Measurements from ENCODE around the gene LEF1.
A peak's percentile ranks its signal among the peaks of the same experiment; 100 is the strongest.

LEF1 gene

DNA sequence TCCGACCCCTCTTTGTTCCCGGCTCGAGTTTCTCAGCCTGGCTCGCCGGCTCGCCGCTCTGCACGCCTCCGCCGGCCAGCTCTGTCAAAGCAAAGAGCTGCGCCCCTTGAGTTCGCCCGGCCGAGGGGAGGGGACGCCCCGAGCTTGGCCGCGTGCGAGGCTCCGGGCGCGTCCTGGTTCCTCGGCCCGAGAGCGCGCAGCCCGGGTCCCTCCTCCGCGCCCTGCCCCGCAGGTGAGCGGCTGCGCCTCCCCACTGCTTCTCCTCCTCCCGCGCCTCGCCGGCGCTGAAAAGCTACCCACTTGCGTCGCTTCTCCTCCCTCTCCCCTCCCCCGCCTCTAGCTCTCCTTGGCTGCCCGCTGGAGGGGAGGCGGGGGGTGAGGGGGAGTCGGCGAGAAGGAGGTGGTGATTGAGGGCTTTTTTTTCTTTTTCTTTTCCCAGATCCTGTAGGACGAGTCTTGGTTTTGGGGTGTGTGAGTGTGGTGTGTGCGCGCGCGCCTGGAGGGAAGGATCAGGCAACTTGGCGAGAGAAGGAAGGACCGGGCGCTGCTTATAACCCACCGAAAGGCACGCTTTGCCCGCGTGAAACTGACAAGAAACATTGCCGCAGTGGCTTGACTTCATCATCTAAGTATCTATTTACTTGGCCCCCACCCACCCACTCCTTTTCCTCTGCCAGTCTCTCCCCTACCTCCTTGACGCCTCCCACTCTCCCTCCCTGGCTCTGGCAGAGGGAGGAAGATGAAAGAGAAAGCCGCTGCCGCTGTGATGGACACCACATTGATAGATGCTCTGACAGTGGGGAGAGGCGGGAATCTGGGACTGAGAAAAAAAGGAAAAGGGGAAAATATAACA is at the start of gene LEF1:
Gene LEF1, minus strand, starts transcription at position 262 of the 853 bp plus-strand sequence. CDS start 1,165 bp downstream, outside the sequence.
- DNase-seq (ENCODE audit: low read depth), result no peak

DNA sequence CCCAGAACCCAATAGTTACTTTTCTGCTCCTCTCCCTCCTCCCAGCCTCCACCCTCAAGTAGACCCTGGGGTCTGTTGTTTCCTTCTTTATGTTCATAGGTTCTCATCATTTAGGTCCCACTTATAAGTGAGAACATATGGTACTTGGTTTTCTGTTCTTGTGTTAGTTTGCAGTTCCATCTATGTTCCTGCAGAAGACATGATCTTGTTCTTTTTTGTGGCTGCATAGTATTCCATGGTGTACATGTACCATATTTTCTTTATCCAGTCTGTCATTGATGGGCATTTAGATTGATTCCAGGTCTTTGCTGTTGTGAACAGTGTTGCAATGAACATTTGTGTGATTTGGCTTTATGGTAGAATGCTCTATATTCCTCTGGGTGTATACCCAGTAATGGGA is 47.8 kb upstream of the LEF1 start:
- no peak for DNase-seq (ENCODE audit: low read depth)

DNA sequence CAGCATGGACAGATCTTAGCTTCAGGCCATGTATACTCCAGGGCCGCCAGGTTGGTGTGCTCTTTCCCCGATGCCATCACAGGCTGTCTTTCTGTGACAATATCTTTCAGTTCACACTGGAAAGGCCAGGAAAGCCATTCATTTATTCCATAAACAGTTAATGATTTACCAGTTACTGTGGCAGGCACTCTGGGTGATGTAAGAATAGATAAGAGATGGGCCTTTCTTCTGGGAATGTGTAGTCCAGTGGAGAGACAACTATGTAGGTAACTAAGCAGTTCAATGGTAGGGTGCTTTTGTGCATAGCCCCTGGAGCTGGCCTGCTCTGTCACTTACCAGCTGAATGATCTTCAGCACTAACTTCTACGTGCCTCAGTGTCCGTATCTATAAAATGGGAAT is 46.3 kb upstream of the LEF1 start:
- no peak for DNase-seq (ENCODE audit: low read depth)

- DNase-seq (ENCODE audit: low read depth), result no peak
Measured at GRCh38 chr4:108213723-108214122, 45.0 kb upstream of the LEF1 start.

DNA sequence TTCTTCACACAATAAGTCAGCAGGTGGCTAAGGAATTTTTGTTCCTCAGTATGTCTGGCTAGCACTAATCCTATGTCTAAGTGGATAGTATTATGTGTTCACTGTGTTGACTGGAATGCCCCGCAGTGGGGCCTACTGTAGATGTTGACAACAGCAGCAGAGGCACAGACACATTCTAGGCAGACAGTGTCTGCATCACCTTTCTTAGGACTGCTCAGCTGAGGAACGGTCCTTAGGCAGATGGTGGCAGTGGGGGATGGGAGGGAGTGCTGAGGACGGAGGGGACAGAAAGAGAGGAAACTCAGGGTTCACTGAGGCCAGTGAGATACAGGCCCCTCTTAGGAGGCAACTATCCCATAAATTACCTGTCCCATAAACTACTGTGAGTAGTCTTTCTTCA is 44.6 kb upstream of the LEF1 start:
- DNase-seq (ENCODE audit: low read depth), result no peak

GRCh38 chr4:108210989-108211835 is 42.5 kb upstream of the LEF1 start:
- peak; percentile 29 for DNase-seq (ENCODE audit: low read depth)

- no peak for DNase-seq (ENCODE audit: low read depth)
Measured at GRCh38 chr4:108209489-108209888, 40.8 kb upstream of the LEF1 start.

- no peak for DNase-seq (ENCODE audit: low read depth)
Measured at GRCh38 chr4:108205859-108206258, 37.1 kb upstream of the LEF1 start.

- DNase-seq (ENCODE audit: low read depth), result no peak
Measured at GRCh38 chr4:108204518-108204917, 35.8 kb upstream of the LEF1 start.

DNA sequence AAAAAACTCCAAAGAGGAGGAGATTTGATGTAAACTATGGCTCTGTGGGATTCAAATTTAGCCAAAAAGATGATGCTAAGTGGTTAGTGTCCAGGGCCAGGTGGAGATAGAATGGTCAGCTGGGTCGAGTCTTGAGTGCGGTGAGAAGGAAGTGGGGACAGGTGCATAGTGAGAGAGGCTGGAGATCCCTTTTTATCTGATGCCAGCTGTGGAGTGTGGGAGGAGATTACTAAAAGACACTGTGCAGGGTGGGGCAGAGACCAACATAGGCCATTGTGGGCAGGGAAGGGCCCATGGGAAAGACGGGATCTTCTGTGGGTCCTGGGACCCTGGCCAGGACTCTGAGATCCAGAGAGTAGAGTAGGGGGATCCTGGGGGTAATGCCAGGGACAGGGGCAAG is 34.6 kb upstream of the LEF1 start:
- DNase-seq (ENCODE audit: low read depth), result no peak

DNA sequence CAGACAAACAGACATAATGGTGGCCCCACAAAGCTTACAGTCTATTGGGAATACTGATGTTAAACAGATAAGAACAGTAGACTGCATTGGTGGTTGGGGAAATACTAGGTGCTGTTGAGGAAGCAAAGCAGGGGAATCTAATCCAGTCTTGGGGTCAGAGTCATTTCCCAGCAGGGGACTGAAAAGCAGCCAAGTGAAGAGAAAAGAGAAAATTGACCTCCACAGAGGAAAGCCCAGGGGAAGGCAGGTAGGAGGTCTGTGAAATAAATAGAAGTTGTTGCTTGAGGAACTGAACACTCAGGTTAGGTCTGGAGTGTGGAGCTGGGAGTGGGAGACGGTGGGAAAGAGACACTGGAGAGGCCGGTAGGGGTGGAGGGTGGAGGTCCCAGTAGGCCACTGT is 33.0 kb upstream of the LEF1 start:
- no peak for DNase-seq (ENCODE audit: low read depth)

DNA sequence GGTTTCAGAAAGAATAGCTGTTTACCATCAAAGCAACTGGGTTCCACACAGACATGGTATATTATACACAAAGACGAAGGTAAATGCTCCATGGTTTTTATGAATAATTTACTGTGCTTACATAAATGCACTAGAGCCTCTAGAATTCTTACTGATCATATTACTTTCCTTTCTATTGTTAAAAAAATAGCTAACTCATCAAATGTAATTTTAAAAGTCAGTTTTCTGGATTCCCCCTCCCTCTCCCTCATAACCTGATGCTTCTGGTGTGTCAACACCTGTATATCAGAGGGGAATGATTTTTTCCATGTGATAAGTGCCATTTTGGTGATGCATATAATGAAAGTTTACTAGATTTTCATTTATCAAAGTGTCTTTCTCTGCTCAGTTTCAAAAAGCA is 31.1 kb upstream of the LEF1 start:
- DNase-seq (ENCODE audit: low read depth), result no peak

GRCh38 chr4:108193886-108194672 is 25.3 kb upstream of the LEF1 start:
- no peak for DNase-seq (ENCODE audit: low read depth)

- no peak for DNase-seq (ENCODE audit: low read depth)
Measured at GRCh38 chr4:108192935-108193334, 24.2 kb upstream of the LEF1 start.

DNA sequence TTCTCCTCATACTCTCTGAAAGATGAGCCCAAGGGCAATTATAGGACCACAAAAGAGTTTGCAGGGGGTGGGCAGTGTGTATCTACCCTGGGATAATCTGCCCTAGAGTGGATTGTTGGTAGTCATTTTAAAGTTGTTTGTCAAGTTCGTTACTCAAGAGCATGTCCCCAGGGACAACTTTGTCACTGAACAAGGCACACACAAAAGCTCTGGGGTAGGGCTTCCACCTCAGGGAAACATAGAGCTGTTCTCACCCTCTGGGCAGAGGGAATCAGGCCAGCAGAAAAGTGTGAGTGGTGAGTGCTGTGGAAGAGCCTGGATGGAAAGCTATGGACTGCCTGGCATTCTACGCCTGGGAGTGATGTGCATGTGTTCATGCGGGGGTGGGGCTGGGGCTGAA is 23.3 kb upstream of the LEF1 start:
- DNase-seq (ENCODE audit: low read depth), result no peak

GRCh38 chr4:108191269-108191914 is 22.7 kb upstream of the LEF1 start:
- no peak for DNase-seq (ENCODE audit: low read depth)

- DNase-seq (ENCODE audit: low read depth), result no peak
Measured at GRCh38 chr4:108188770-108189169, 20.0 kb upstream of the LEF1 start.

- DNase-seq (ENCODE audit: low read depth), result no peak
Measured at GRCh38 chr4:108185252-108185651, 16.5 kb upstream of the LEF1 start.

DNA sequence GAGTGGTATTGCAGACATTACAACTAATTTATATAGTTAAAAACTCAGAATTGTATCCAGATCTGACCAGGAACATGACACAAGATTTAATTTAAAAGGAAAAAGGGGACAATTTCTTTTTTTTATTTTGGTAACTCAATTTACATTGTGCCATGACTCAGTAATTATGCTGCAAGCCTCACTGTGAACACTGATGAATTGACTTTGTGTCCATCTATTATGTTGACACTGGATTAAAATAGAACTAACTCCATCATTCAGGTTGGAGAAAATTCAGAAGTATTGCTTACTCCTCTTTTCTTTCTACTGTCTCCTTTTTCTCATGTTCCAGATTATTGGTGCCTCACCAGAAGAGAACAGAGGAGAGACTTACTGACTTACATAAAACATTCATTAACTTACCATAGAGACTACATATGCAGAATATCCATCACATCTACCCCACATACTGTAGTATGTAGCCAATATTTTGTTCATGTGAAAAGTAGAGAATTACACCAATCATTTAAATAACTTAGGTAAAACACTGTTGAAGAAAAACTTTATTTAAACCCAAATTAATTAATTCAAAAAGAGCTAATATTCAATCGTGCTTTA is 15.8 kb upstream of the LEF1 start:
- DNase-seq (ENCODE audit: low read depth), result no peak

- DNase-seq (ENCODE audit: low read depth), result no peak
Measured at GRCh38 chr4:108181704-108182103, 13.0 kb upstream of the LEF1 start.

GRCh38 chr4:108180513-108180912 is 11.8 kb upstream of the LEF1 start:
- DNase-seq (ENCODE audit: low read depth), result no peak
